ENCODE measurements around the gene ABRAXAS1.

ABRAXAS1 gene

GRCh38 chr4:83454686-83455085 lies 30.2 kb downstream of the ABRAXAS1 start:
- DNase-seq (ENCODE audit: low read depth, low spot score): no peak

GRCh38 chr4:83449009-83449408 lies 35.9 kb downstream of the ABRAXAS1 start:
- no peak for DNase-seq (ENCODE audit: low read depth, low spot score)

- no peak for DNase-seq (ENCODE audit: low read depth, low spot score)
Measured at GRCh38 chr4:83440899-83441298, 44.0 kb downstream of the ABRAXAS1 start.

DNA sequence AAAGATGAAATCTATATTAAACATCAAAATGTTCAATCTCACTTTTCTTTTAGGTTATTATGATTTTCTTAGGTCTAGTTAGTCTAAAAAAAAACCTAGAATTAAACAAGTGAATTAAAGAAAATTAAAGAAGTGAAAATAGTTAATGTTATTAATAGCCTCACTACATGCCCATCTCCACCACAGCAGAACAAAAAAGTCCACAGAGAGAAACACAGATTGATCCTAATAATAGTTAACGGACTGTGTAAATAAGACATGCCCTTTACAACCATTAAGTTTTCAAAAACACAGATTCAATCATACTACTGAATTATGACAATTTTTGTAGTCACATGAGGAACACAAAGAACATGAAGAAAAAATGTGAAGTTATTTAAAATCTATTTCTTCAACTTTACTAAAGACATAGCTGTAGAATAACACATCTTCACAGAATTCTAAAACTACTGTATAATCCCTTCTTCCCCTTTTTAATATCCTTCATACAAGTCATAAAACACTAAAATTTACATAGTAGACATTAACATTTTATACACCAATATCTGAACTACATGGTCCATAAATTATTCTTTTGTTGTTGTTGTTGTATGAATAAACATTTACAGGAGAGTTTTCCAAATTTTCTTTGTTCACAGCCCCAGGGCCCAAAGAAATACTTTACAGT lies 44.6 kb downstream of the ABRAXAS1 start:
- DNase-seq (ENCODE audit: low read depth, low spot score): no peak

GRCh38 chr4:83438719-83439118 lies 46.2 kb downstream of the ABRAXAS1 start:
- DNase-seq (ENCODE audit: low read depth, low spot score): no peak

DNA sequence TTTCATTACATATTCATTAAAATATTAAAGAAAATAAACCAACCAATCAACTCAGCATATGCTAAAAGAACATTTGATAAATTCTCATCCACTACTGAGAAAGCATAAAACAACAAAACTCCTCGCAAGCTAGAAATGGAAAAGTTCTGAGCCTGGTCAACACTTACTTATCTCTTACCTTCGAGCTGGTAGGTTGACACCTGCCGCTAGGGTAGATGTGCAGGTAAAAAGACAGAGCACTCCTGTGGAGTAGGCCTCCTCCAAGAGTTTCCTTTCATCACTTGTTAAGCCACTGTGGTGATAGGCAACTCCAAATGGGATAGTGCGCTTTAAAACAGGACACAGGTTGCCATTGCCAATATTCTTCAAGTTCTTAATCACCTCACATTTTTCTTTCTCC lies 48.2 kb downstream of the ABRAXAS1 start:
- no peak for DNase-seq (ENCODE audit: low read depth, low spot score)

GRCh38 chr4:83431200-83431599 lies 53.7 kb downstream of the ABRAXAS1 start:
- DNase-seq (ENCODE audit: low read depth, low spot score): no peak

DNA sequence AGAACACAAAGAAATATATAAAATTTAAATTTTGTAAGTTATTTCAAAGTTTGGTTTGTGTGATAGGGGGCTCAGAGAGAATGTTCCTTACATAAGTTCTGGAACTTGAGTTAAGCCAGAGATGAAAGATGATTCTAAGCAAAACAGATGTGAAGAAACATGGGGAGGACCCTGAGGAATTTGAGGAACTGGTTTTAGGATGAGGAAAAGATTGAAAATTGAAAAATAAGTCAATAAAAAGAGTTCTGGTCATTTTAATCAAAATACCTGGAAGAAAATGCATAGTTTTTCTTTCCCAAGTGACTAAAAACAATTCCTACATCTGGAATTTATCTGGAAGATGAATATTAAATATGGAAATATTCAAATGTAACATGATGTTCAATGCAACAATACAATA lies 66.7 kb downstream of the ABRAXAS1 start:
- no peak for DNase-seq (ENCODE audit: low read depth, low spot score)

GRCh38 chr4:83417566-83417965 lies 67.3 kb downstream of the ABRAXAS1 start:
- DNase-seq (ENCODE audit: low read depth, low spot score): no peak

- DNase-seq (ENCODE audit: low read depth, low spot score): no peak
Measured at GRCh38 chr4:83413676-83414075, 71.2 kb downstream of the ABRAXAS1 start.

Measured in smooth muscle cell of the brain vasculature (primary cell).